Measurements from ENCODE around the gene ZRANB3. TPM values are rescaled to one million over a fixed set of nuclear protein-coding genes. Genes with fewer than 3 reads are reported as not detected.
"Not testable (repeated sequence)": the region's sequence is repeated elsewhere in the genome, so short reads cannot be mapped to it uniquely, and the experiment has no call there.

Gene ZRANB3
- total RNA-seq, 1 donor: 9.3 TPM

DNA sequence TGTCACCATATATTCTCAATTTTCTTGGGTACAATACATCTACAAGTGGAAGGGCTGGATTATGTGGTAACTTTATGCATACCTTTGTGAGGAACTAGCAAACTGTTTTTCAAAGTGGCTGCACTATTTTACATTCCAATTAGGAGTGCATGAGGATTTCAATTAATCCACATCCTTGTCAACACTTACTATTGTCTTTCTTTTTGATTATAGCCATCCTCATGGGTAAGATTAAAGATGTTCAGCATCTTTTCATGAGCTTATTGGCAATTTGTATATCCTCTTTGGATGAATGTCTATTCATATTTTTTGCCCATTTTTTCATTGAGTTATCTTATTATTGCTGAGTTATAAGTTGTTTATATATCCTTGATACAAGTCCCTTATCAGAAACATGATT lies 73.7 kb downstream of the ZRANB3 start:
- H3K4me3 ChIP-seq (ENCODE audit: low read depth, low read length): no peak overlapping the region
- no peak for DNase-seq (ENCODE audit: low read depth)
- TF ChIP-seq, protein P1, sequence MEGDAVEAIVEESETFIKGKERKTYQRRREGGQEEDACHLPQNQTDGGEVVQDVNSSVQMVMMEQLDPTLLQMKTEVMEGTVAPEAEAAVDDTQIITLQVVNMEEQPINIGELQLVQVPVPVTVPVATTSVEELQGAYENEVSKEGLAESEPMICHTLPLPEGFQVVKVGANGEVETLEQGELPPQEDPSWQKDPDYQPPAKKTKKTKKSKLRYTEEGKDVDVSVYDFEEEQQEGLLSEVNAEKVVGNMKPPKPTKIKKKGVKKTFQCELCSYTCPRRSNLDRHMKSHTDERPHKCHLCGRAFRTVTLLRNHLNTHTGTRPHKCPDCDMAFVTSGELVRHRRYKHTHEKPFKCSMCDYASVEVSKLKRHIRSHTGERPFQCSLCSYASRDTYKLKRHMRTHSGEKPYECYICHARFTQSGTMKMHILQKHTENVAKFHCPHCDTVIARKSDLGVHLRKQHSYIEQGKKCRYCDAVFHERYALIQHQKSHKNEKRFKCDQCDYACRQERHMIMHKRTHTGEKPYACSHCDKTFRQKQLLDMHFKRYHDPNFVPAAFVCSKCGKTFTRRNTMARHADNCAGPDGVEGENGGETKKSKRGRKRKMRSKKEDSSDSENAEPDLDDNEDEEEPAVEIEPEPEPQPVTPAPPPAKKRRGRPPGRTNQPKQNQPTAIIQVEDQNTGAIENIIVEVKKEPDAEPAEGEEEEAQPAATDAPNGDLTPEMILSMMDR (IDR thresholded peaks at IDR 0.05; ENCODE audit: insufficient read depth, low read length): no peak

DNA sequence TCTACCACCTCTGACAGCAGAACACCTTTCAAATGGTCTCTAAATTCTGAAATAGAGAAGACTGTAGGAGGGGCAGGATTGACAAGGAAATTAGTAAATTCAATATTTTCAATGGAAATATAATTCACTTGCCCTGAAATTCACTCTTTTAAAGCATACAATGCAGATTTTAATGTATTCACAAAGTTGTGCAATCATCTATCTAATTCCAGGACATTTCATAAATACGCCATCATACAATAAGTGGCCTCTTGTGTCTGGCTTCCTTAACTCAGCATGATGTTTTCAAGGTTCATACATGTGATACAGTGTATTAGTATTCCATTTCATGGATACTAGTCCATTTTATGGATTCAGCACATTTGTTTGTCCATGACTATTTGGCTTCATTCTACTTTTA lies 74.2 kb downstream of the ZRANB3 start:
- TF ChIP-seq, protein P1 (IDR thresholded peaks at IDR 0.05; ENCODE audit: insufficient read depth, low read length): no peak
- DNase-seq (ENCODE audit: low read depth): no peak
- no peak overlapping the region for H3K4me3 ChIP-seq (ENCODE audit: low read depth, low read length)

DNA sequence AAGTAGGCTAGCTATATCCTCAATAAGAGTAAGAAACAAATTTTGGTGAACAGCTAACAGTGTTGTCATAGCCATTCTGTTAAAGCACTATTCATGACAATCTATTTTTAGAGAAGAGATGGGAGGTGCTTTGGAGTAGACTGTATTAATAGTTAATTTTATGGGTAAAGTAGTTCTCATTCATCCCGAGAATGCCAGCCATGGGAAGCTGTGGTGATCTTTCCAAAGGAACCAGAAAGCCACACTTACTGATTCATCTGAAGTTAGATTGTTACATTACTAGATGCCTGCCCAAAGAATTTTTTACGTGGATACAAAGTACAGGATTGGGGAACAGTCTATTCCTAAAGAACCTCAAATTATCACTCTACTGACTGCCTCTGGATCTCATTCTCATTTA lies 74.6 kb downstream of the ZRANB3 start:
- no peak overlapping the region for H3K4me3 ChIP-seq (ENCODE audit: low read depth, low read length)
- no peak for DNase-seq (ENCODE audit: low read depth)
- TF ChIP-seq, protein P1 (IDR thresholded peaks at IDR 0.05; ENCODE audit: insufficient read depth, low read length): no peak

GRCh38 chr2:135454608-135455007 lies 76.4 kb downstream of the ZRANB3 start:
- DNase-seq (ENCODE audit: low read depth): no peak
- TF ChIP-seq, protein P1 (IDR thresholded peaks at IDR 0.05; ENCODE audit: insufficient read depth, low read length): no peak
- H3K4me3 ChIP-seq (ENCODE audit: low read depth, low read length): no peak overlapping the region

DNA sequence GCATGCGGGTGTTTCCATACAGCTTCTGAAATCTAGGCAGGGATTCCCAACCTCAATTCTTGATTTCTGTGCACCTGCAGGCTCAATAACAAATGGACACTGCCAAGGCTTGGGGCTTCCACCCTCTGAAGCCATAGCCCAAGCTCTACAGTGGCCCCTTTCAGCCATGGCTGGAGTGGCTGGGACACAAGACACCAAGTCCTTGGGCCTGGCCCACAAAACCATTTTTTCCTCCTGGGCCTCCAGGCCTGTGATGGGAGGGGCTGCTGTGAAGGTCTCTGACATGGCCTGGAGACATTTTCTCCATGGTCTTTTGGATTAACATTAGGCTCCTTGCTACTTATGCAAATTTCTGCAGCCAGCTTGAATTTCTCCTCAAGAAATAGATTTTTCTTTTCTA lies 78.0 kb downstream of the ZRANB3 start:
- not testable (repeated sequence) for H3K4me3 ChIP-seq (ENCODE audit: low read depth, low read length); DNase-seq (ENCODE audit: low read depth)

DNA sequence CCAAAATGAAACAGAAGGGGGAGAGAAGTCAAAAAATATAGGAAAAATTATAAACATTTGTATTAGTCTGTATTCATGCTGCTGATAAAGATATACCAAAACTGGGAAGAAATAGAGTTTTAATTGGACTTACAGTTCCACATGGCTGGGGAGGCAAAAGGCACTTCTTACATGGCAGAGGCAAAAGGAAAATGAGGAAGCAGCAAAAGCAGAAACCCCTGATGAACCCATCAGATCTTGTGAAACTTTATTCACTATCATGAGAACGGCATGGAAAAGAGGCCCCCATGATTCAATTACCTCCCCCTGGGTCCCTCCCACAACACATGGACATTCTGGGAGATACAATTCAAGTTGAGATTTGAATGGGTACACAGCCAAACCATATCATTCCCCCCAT lies 79.1 kb downstream of the ZRANB3 start:
- H3K4me3 ChIP-seq (ENCODE audit: low read depth, low read length): no peak overlapping the region
- TF ChIP-seq, protein P1 (IDR thresholded peaks at IDR 0.05; ENCODE audit: insufficient read depth, low read length): no peak
- no peak for DNase-seq (ENCODE audit: low read depth)

DNA sequence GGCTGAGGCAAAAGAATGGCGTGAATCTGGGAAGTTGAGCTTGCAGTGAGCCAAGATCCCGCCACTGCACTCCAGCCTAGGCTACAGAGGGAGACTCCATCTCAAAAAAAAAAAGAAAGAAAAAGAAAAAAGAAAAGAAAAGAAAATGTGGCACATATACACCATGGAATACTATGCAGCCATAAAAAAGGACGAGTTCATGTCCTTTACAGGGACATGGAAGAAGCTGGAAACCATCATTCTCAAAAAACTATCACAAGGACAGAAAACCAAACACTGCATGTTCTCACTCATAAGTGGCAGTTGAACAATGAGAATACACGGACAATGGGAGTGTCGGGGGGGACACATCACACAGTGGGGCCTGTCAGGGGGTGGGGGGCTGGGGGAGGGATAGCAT lies 88.0 kb downstream of the ZRANB3 start:
- not testable (repeated sequence) for DNase-seq (ENCODE audit: low read depth); H3K4me3 ChIP-seq (ENCODE audit: low read depth, low read length)

DNA sequence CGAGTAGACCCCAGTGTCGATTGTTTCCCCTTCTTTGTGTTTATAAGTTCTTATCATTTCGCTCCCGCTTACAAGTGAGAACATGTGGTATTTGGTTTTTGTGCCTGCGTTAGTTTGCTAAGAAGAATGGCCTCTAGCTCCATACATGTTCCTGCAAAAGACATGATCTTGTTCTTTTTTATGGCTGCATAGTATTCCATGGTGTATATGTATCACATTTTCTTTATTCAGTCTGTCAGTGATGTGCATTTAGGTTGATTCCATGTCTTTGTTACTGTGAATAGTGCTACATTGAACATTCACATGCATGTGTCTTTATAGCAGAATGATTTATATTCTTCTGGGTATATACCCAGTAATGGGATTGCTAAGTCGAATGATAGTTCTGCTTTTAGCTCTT lies 95.9 kb downstream of the ZRANB3 start:
- not testable (repeated sequence) for H3K4me3 ChIP-seq (ENCODE audit: low read depth, low read length); DNase-seq (ENCODE audit: low read depth)

DNA sequence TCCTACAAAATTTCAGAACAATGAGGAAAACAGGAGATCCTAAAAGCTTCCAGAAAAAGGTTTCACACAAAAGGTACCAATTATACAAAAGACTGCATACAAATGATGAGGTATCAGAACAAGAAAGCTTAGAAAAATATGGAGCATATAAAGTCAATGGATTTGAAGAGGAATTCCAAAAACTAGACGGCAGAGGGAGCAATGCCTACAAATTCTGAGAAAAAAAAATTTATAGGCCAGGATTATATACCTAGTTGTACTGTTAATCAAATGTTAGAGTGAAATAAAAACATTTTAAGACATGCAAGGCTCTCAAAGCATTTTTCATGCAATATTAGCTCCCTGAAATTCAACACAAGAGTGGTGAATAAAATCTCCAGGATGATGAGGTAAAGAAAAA lies 106.2 kb downstream of the ZRANB3 start:
- peak; percentile 14 for DNase-seq (ENCODE audit: low read depth)
- no peak overlapping the region for H3K4me3 ChIP-seq (ENCODE audit: low read depth, low read length)
- TF ChIP-seq, protein P1 (IDR thresholded peaks at IDR 0.05; ENCODE audit: insufficient read depth, low read length): peak; percentile 3
